Mucosa of descending colon (tissue), 3 donors: Measurements from ENCODE around the gene RPS27L. TPM values are rescaled to one million over a fixed set of nuclear protein-coding genes. Genes with fewer than 3 reads are reported as not detected.

Source experiments
- ATAC-seq: fragments of 200-7000 bp; cut with Tn5 transposase; one replicate; pipeline ENCODE4 v1.9.1; 2020; ENCODE audit warnings: mild to moderate bottlenecking, moderate library complexity
- DNase-seq, 3 donors: peaks; one replicate each; pipeline ENCODE4 v3.0.0-alpha.2; 2020
- H3K36me3 ChIP-seq: fragments of 200-600 bp; one replicate; pipeline ENCODE4 v1.8.0; 2021; ENCODE audit warnings: low read depth, mild to moderate bottlenecking
- H3K4me1 ChIP-seq: fragments of 200-600 bp; one replicate; pipeline ENCODE4 v1.8.0; 2021; ENCODE audit warnings: low read depth, mild to moderate bottlenecking
- H3K4me3 ChIP-seq: fragments of 200-600 bp; one replicate; pipeline ENCODE4 v1.8.0; 2021; ENCODE audit warnings: mild to moderate bottlenecking
- H3K9me3 ChIP-seq: fragments of 200-600 bp; one replicate; pipeline ENCODE4 v1.8.0; 2021; ENCODE audit warnings: mild to moderate bottlenecking
- intact Hi-C, 2 donors: fragments of 100-400 bp; cut with DNase I in 1 of 2; cut with micrococcal nuclease in 1 of 2; formaldehyde crosslinking; loops; one replicate each; pipeline versions ENCODE4 v1.11.0 to v1.11.1; 2022; cut with DNase I, micrococcal nuclease
- total RNA-seq, 3 donors: library from RNA; stranded (reverse); fragmentation: NEBNext Ultra II Directional in 2 of 3; extraction: Animal tissue kit (Norgen Biotek cat#: 25700) in 2 of 3; gene quantifications; one replicate each; pipeline versions ENCODE4 v1.2.1 to v1.2.4, GENCODE V29; 2021 to 2023
- TF ChIP-seq, protein P1 (sequence below): fragments of 200-600 bp; IDR thresholded peaks from one replicate; pipeline ENCODE4 v1.8.0; 2022; ENCODE audit warnings: antibody characterized with exemption, mild to moderate bottlenecking
- donor health status: DM: no; HTN: no; CAD: no; lungs with moderate emphysema.
- donor health status: DM: no; HTN: no; CAD: no.
- donor health status: DM: no; HTN: yes; CAD: no.

RPS27L gene
- total RNA-seq, 3 donors from 2014 or later = 187 to 234 (median 208) TPM

DNA sequence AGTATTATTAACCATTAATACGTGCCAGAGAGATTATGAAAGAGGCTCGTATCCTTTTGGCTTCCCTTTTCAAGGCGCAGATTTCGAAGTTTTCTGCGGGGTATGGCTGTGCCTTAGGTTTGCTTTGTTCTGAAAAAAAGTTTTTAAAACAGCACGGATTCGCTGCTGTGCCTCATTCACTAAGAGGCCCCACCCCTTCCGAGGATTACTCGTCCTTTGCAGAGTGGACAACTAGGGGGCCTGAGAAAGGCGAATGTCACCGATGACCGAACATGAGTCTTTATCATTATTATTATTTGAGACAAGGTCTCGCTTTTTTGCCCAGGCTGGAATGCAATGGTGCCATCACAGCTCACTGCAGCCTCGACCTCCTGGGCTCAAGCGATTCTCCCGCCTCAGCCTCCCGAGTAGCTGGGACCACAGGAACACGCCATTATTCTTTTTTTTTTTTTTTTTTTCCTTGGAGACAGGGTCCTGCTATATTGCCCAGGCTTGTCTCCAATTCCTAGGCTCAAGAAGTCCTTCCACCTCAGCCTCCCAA lies 684 bp upstream of the RPS27L start:
- peaks cover 11% of the 10 kb centered on the region for H3K4me1 ChIP-seq
- intact Hi-C loops = no loop called here
- ATAC-seq (peak; percentile 36), DNase-seq (peak in 1 of 3 donors; percentile 73)
- H3K4me3 ChIP-seq = peak overlapping the region; percentile 63
- H3K9me3 ChIP-seq = no peaks in the 10 kb centered on the region
- TF ChIP-seq, protein P1, sequence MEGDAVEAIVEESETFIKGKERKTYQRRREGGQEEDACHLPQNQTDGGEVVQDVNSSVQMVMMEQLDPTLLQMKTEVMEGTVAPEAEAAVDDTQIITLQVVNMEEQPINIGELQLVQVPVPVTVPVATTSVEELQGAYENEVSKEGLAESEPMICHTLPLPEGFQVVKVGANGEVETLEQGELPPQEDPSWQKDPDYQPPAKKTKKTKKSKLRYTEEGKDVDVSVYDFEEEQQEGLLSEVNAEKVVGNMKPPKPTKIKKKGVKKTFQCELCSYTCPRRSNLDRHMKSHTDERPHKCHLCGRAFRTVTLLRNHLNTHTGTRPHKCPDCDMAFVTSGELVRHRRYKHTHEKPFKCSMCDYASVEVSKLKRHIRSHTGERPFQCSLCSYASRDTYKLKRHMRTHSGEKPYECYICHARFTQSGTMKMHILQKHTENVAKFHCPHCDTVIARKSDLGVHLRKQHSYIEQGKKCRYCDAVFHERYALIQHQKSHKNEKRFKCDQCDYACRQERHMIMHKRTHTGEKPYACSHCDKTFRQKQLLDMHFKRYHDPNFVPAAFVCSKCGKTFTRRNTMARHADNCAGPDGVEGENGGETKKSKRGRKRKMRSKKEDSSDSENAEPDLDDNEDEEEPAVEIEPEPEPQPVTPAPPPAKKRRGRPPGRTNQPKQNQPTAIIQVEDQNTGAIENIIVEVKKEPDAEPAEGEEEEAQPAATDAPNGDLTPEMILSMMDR = no peak
- no peaks in the 10 kb centered on the region for H3K36me3 ChIP-seq

DNA sequence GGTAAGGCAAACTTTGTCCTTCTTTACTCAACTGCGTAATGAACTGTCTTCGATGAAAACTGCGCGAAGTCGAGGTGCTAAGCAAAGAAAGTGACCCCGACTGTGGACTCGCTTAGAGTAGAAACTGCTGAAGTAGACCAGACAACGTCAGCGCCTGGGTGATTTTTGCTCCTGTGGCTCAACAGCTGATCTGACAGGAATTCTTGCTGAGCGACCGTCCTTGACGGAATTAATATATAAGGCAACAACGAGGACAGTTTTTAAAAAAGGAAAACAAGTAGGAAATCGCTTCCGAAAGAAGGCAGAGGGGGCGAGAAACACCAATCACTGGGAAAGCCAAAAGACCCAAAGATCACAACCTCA lies 541 bp downstream of the RPS27L start:
- H3K4me1 ChIP-seq = peaks cover 11% of the 10 kb centered on the region
- ATAC-seq (peak; percentile 39), DNase-seq (peak in 2 of 3 donors; percentile 42 to 59)
- no peaks in the 10 kb centered on the region for H3K36me3 ChIP-seq
- H3K4me3 ChIP-seq = peak overlapping the region; percentile 63
- no peaks in the 10 kb centered on the region for H3K9me3 ChIP-seq
- TF ChIP-seq, protein P1 = no peak
- intact Hi-C loops = no loop called here

DNA sequence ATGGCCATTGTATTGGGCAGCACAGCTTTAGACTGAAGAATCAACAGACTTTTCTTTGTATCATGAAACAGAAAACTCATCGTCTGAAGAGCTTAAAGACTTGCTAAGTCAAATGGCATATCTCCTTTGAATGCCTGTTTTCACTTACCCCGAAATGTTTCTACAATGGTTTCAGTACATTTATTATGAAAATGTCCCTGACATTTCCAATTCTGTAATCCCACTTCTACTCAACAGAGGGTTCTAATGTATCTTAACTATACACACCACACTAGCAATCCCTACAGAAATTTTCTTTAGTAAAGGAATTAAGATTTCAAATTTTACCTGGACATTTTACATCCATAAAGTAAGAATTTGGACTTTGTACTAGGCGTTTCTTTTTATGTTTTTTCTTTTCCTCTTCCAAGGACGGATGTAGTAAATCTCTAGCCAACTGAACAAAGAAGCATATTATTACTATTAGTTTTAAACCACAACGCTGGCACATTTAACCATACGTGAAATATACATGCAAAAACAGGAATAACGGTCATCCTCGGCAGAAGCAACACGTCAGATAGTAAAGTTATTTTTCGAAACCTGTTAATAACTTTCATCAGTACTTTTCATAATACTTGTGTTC lies 1.1 kb downstream of the RPS27L start:
- TF ChIP-seq, protein P1 = no peak
- no peaks in the 10 kb centered on the region for H3K9me3 ChIP-seq
- H3K4me1 ChIP-seq = peaks cover 11% of the 10 kb centered on the region
- intact Hi-C loops = no loop called here
- DNase-seq (no peak), ATAC-seq (peak; percentile 36)
- H3K4me3 ChIP-seq = peak overlapping the region; percentile 63
- H3K36me3 ChIP-seq = no peaks in the 10 kb centered on the region

DNA sequence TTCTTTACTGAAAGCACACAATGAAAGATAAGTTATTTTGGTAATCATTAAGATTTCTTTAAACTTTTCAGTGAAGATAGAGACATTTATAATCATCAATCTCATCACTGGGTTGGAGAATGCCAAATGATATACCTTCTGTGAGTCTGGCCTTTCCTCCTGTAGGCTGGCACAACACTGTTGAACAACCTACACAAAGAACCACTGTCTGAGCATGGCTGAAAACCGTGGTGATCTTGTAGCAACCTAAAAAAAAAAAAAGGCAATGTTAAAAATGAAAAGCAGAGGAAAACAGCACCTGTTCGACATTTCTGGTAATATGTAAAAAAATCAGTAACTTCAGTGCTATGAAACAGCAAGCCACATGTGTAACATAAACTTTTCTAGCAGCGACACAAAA lies 1.8 kb downstream of the RPS27L start:
- DNase-seq (no peak), ATAC-seq (no peak)
- no peaks in the 10 kb centered on the region for H3K9me3 ChIP-seq
- intact Hi-C loops = no loop called here
- TF ChIP-seq, protein P1 = no peak
- no peak overlapping the region for H3K4me3 ChIP-seq
- H3K4me1 ChIP-seq = peaks cover 11% of the 10 kb centered on the region
- no peaks in the 10 kb centered on the region for H3K36me3 ChIP-seq

DNA sequence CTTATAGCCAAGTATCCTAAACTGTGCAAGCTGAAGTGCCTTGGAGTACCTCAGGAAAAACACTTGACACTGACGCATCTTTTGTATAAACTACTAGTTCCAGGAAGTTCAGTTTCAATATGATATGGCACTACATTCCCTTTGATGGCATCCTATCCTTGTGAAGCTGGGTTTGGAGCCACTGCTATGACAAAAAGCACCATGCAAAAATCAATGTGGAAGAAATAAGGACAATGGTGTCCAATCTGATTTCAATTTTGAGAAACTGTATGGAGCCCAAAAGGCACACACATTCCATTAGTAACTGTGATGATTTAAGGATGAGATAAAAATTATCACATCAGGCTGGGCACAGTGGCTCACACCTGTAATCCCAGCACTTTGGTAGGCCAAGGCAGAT lies 5.6 kb downstream of the RPS27L start:
- H3K9me3 ChIP-seq = no peaks in the 10 kb centered on the region
- H3K36me3 ChIP-seq = no peaks in the 10 kb centered on the region
- intact Hi-C loops = no loop called here
- no peak for DNase-seq
- TF ChIP-seq, protein P1 = no peak
- no peak overlapping the region for H3K4me3 ChIP-seq
- peaks cover 11% of the 10 kb centered on the region for H3K4me1 ChIP-seq
- no peak for ATAC-seq

DNA sequence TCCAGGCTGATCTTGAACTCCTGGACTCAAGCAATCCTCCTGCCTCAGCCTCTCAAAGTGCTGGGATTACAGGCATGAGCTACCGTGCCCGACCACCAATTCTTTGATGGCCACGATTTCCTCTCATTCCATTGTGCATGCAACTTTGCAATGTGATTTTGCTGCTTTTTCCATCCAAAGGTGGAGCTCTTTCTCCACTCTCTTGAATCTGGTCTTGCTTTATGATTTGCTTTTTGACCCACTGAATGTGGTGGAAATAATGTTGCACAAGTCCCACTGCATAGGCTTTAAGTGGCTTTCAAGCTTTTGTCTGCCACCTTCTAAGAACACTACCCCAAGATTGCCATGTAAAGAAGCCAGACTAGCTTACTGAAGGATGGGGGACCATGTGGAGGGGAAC lies 10.6 kb downstream of the RPS27L start:
- Histone ChIP-seq H3K4me3 (no peak overlapping the region), H3K36me3 (no peaks in the 10 kb centered on the region), H3K4me1 (no peaks in the 10 kb centered on the region), H3K9me3 (no peaks in the 10 kb centered on the region)
- DNase-seq = no peak
- no peak for ATAC-seq
- intact Hi-C loops = no loop called here
- TF ChIP-seq, protein P1 = no peak
